NCI-H460 (cell line): ENCODE measurements around the gene ZNF189. TPM values are rescaled to one million over a fixed set of nuclear protein-coding genes. Genes with fewer than 3 reads are reported as not detected.

Source experiments
- DNase-seq: peaks from one replicate; pipeline ENCODE4 v3.0.0-alpha.2; 2016; ENCODE audit warnings: low read depth; ENCODE audit errors: extremely low read depth
- polyA plus RNA-seq: library from polyadenylated mRNA; depleted of rRNA; stranded (reverse); fragments of >200 nt; gene quantifications from 2 replicates; pipeline ENCODE4 v1.2.3, GENCODE V29; 2014; cell fraction: nucleus; rRNA removed
- total RNA-seq: library from RNA; depleted of rRNA; stranded (reverse); fragments of >200 nt; shearing (Covaris generic); gene quantifications from 2 replicates; pipeline ENCODE4 v1.2.3, GENCODE V29; 2014; rRNA removed

Gene ZNF189
- total RNA-seq, result 14.1 and 17.6 TPM in 2 replicates
- polyA plus RNA-seq, result 14.2 and 23.4 TPM in 2 replicates

- peak; percentile 99 for DNase-seq
These were observed at the start of gene ZNF189, which contains the start of gene MRPL50 for GRCh38 chr9:101398068-101398929. ZNF189 (plus strand) TSS chr9:101398851; CDS start chr9:101399157, 306 bp downstream. MRPL50 (minus strand) TSS chr9:101398618; CDS start chr9:101398592, 26 bp downstream.

- no peak for DNase-seq
These were observed 48.4 kb upstream of the ZNF189 start for GRCh38 chr9:101350285-101350684.

- DNase-seq, result no peak
These were observed 45.7 kb upstream of the ZNF189 start for GRCh38 chr9:101352892-101353463.

- DNase-seq, result no peak
These were observed 45.0 kb upstream of the ZNF189 start for GRCh38 chr9:101353683-101354082.

- no peak for DNase-seq
These were observed 44.4 kb upstream of the ZNF189 start for GRCh38 chr9:101354143-101354764.

- no peak for DNase-seq
These were observed 43.6 kb upstream of the ZNF189 start for GRCh38 chr9:101354765-101355708.

GRCh38 chr9:101356619-101357018, 42.0 kb upstream of the ZNF189 start:
- DNase-seq, result no peak

GRCh38 chr9:101359679-101360078, 39.0 kb upstream of the ZNF189 start:
- no peak for DNase-seq

GRCh38 chr9:101360647-101361046, 38.0 kb upstream of the ZNF189 start:
- no peak for DNase-seq

- DNase-seq, result no peak
These were observed 36.2 kb upstream of the ZNF189 start for GRCh38 chr9:101362450-101362849.

GRCh38 chr9:101365181-101365580, 33.5 kb upstream of the ZNF189 start:
- DNase-seq, result peak; percentile 85

- no peak for DNase-seq
These were observed 32.5 kb upstream of the ZNF189 start for GRCh38 chr9:101366038-101366756.

GRCh38 chr9:101367323-101367722, 31.3 kb upstream of the ZNF189 start:
- DNase-seq, result no peak

- no peak for DNase-seq
These were observed 29.4 kb upstream of the ZNF189 start for GRCh38 chr9:101369286-101369685.

- DNase-seq, result no peak
These were observed 28.6 kb upstream of the ZNF189 start for GRCh38 chr9:101369884-101370531.

- DNase-seq, result no peak
These were observed 26.8 kb upstream of the ZNF189 start for GRCh38 chr9:101371813-101372212.

- DNase-seq, result no peak
These were observed 26.1 kb upstream of the ZNF189 start for GRCh38 chr9:101372327-101373118.

- no peak for DNase-seq
These were observed 23.1 kb upstream of the ZNF189 start for GRCh38 chr9:101375546-101375945.
